CD4-positive, CD25-positive, alpha-beta regulatory T cell (primary cell): ENCODE measurements around the gene PYGM. TPM values are rescaled to one million over a fixed set of nuclear protein-coding genes. Genes with fewer than 3 reads are reported as not detected.

Source experiments
- ATAC-seq, 2 donors: fragments of 150-1000 bp; cut with Tn5 transposase; one replicate each; pipeline ENCODE4 v1.10.0; 2021; ENCODE audit warnings: low read depth in 2 of 2, moderate number of reproducible peaks in 2 of 2, moderate library complexity in 1 of 2
- DNase-seq, 3 donors: peaks; one replicate each; pipeline versions ENCODE4 v3.0.0 to v3.0.0-alpha.2; 2012 to 2022; ENCODE audit warnings: mixed read lengths in 1 of 3
- H3K27ac ChIP-seq: one replicate; pipeline ENCODE4 v1.7.0; 2013; ENCODE audit warnings: mild to moderate bottlenecking, low read length; ENCODE audit not compliant: insufficient read depth, poor library complexity, severe bottlenecking
- H3K27me3 ChIP-seq: one replicate; pipeline ENCODE4 v1.7.0; 2013; ENCODE audit warnings: low read length; ENCODE audit not compliant: control insufficient read depth, insufficient read depth
- H3K36me3 ChIP-seq: one replicate; pipeline ENCODE4 v1.7.0; 2013; ENCODE audit warnings: mild to moderate bottlenecking, low read length, moderate library complexity; ENCODE audit not compliant: control insufficient read depth, insufficient read depth
- H3K4me1 ChIP-seq: 2 replicates; pipeline ENCODE4 v1.7.0; 2013; ENCODE audit warnings: mild to moderate bottlenecking, low read length; ENCODE audit not compliant: insufficient read depth, control insufficient read depth, poor library complexity, severe bottlenecking
- H3K4me3 ChIP-seq: one replicate; pipeline ENCODE4 v1.7.0; 2013; ENCODE audit warnings: low read depth, mild to moderate bottlenecking, low read length, moderate library complexity
- H3K9me3 ChIP-seq, 2 experiments: 1 replicate in 1 of 2; 2 replicates in 1 of 2; pipeline ENCODE4 v1.7.0; 2013; ENCODE audit warnings: low read length in 2 of 2, mild to moderate bottlenecking in 1 of 2, moderate library complexity in 1 of 2; ENCODE audit not compliant: control insufficient read depth in 2 of 2
- H3K27ac Mint-ChIP-seq, 3 donors: one replicate each; pipeline ENCODE4 v1.8.0; 2020 to 2022; ENCODE audit warnings: mild to moderate bottlenecking in 3 of 3, mixed read lengths in 3 of 3, moderate library complexity in 2 of 3
- H3K27me3 Mint-ChIP-seq: one replicate; pipeline ENCODE4 v1.8.0; 2022; ENCODE audit warnings: mild to moderate bottlenecking, mixed read lengths
- H3K36me3 Mint-ChIP-seq: one replicate; pipeline ENCODE4 v1.8.0; 2020; ENCODE audit warnings: mixed read lengths
- H3K4me1 Mint-ChIP-seq, 4 donors: one replicate each; pipeline ENCODE4 v1.8.0; 2020 to 2022; ENCODE audit warnings: mixed read lengths in 4 of 4, mild to moderate bottlenecking in 1 of 4
- H3K4me3 Mint-ChIP-seq, 4 donors: one replicate each; pipeline ENCODE4 v1.8.0; 2020 to 2022; ENCODE audit warnings: mild to moderate bottlenecking in 4 of 4, mixed read lengths in 4 of 4, moderate library complexity in 3 of 4
- H3K9me3 Mint-ChIP-seq, 7 donors: one replicate each; pipeline ENCODE4 v1.8.0; 2020 to 2022; ENCODE audit warnings: mixed read lengths in 7 of 7, mild to moderate bottlenecking in 3 of 7, moderate library complexity in 2 of 7
- polyA plus RNA-seq, 4 donors: library from polyadenylated mRNA; unstranded; fragments of 300-500 nt; fragmentation: Illumina TruSeq; gene quantifications; one replicate each; pipeline ENCODE4 v1.2.3, GENCODE V29; 2021
- total RNA-seq: library from RNA; stranded (reverse); gene quantifications from one replicate; pipeline ENCODE4 v1.2.3, GENCODE V29; 2022

Gene PYGM
- total and polyA plus RNA-seq, 5 donors from 2014 or later: 0.17 to 10.9 (median 0.43) TPM; not detected in 2

DNA sequence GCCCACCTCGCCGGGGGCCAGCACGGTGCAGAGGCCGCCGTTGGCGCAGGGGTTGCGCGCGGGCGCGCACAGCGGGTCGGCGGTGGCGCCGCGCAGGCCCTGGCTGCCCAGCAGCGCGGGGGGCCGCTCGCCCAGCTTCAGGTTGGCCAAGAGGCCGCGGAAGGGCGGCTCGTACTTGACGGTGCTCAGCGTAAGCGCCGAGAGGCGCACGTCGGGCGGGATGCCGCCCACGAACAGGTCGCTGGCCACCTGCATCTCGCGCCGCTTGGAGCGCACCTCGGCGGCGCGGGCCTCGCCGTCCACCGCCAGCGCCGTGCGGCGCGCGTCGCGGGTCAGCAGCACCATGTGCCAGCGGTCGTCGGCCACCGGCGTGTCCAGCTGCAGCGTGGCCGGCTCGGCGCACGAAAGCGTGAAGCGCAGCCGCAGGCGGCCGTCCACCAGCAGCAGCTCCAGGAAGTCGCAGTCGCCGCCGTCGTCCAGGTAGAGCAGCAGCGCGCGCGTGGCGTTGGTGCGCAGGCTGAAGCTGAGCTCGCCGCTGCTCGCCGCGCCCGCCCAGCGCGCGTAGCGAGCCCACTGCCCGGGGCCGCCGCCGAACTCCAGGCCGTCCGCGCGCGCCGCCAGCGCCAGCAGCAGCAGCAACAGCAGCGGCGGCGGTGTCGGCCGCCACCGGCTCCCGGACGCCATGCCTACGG lies 46.6 kb downstream of the PYGM start:
- ATAC-seq: peak in 1 of 2 donors; percentile 15
- Histone ChIP-seq H3K4me1 (peaks cover 17% of the 10 kb centered on the region), H3K27ac (no peak overlapping the region), H3K36me3 (no peaks in the 10 kb centered on the region), H3K9me3 (no peaks in the 10 kb centered on the region), H3K27me3 (peaks cover 22% of the 10 kb centered on the region), H3K4me3 (no peak overlapping the region)
- peak in 1 of 3 donors; percentile 23 for DNase-seq
- peaks cover 0 to 25% (median 8%) of the 10 kb centered on the region in 4 donors for H3K4me1 Mint-ChIP-seq
- no peak overlapping the region for H3K27ac Mint-ChIP-seq
- no peaks in the 10 kb centered on the region for H3K36me3 Mint-ChIP-seq
- no peak overlapping the region for H3K4me3 Mint-ChIP-seq
- H3K9me3 Mint-ChIP-seq: peaks cover 0 to 2% (median 0%) of the 10 kb centered on the region in 7 donors
- H3K27me3 Mint-ChIP-seq: peaks cover 72% of the 10 kb centered on the region

GRCh38 chr11:64712430-64713015 lies 47.3 kb downstream of the PYGM start:
- no peak overlapping the region for H3K4me3 ChIP-seq
- Mint-ChIP-seq H3K36me3 (no peaks in the 10 kb centered on the region), H3K9me3 (peaks cover 0 to 2% (median 0%) of the 10 kb centered on the region in 7 donors), H3K4me1 (peaks cover 0 to 25% (median 8%) of the 10 kb centered on the region in 4 donors), H3K4me3 (peak overlapping the region in 2 of 4 donors; percentile 11 to 75), H3K27me3 (peaks cover 66% of the 10 kb centered on the region), H3K27ac (no peak overlapping the region)
- ATAC-seq: no peak
- H3K27me3 ChIP-seq: peaks cover 23% of the 10 kb centered on the region
- no peak for DNase-seq
- peaks cover 17% of the 10 kb centered on the region for H3K4me1 ChIP-seq
- no peak overlapping the region for H3K27ac ChIP-seq
- no peaks in the 10 kb centered on the region for H3K36me3 ChIP-seq
- H3K9me3 ChIP-seq: no peaks in the 10 kb centered on the region

DNA sequence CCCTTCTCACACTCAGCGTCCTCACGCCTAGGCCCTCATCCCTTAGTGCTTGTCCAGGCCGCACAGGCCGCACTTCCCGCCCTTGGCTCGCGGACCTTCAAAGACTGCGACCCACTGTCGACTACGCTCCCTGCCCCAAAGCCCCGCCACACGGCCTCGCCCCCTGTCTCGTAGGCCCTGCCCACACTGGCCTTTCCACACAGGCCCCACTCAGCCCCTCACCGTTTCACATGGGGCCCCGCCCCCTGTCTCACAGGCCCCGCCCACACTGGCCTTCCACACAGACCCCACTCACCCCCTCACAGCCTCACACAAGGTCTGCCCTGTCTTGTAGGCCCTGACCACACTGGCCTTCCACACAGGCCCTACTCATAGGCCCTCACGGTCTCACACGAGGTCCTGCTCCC lies 47.8 kb downstream of the PYGM start:
- Histone ChIP-seq H3K4me1 (peaks cover 17% of the 10 kb centered on the region), H3K27ac (no peak overlapping the region), H3K9me3 (no peaks in the 10 kb centered on the region), H3K36me3 (no peaks in the 10 kb centered on the region), H3K4me3 (no peak overlapping the region), H3K27me3 (peaks cover 23% of the 10 kb centered on the region)
- peaks cover 0 to 25% (median 8%) of the 10 kb centered on the region in 4 donors for H3K4me1 Mint-ChIP-seq
- ATAC-seq (no peak), DNase-seq (no peak)
- no peak overlapping the region for H3K27ac Mint-ChIP-seq
- H3K4me3 Mint-ChIP-seq: peak overlapping the region in 2 of 4 donors; percentile 11 to 48
- H3K9me3 Mint-ChIP-seq: no peaks in the 10 kb centered on the region
- H3K27me3 Mint-ChIP-seq: peaks cover 60% of the 10 kb centered on the region
- no peaks in the 10 kb centered on the region for H3K36me3 Mint-ChIP-seq

DNA sequence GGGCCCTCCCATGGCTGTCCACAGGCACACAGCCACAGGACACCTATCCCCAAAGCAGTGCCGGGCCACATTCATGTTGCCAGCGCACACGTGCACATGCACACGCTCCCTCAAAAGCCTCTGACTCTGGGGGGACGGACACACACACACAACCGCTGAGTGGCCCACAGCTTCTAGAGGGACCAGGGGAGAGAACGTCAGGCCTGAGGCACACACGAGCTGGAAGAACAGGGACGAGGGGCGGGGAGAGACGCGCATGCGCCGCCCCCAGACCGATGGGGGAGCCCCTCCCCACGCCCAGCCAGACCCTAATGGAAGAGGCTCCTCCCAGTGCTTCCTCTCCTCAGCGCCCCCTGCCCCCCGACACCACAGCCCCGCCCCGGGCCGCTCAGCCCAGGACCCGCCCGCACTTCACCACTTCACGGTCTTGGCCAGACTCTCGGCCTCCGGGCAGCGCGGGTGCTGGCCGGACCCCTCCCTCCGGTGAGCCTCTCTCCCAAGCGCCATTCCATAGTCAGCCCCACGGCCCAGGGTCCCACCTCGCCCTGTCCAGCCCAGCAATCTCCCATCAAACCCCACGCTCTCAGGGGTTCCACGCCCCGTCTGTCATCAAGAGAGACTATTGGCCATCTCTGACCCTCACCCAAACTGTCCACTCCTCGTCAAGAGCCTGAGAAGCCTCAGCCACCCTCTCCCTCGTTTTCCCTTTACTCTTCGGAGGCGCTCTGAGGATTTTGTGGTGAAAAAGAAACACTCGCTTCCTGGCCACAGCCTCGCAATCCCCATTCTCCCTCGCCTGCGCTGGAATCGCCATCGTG lies 48.4 kb downstream of the PYGM start:
- Histone ChIP-seq H3K36me3 (no peaks in the 10 kb centered on the region), H3K4me1 (peaks cover 17% of the 10 kb centered on the region), H3K4me3 (no peak overlapping the region), H3K27me3 (peaks cover 26% of the 10 kb centered on the region), H3K27ac (no peak overlapping the region), H3K9me3 (no peaks in the 10 kb centered on the region)
- Mint-ChIP-seq H3K27me3 (peaks cover 57% of the 10 kb centered on the region), H3K4me1 (peaks cover 0 to 25% (median 8%) of the 10 kb centered on the region in 4 donors), H3K36me3 (no peaks in the 10 kb centered on the region), H3K9me3 (no peaks in the 10 kb centered on the region), H3K27ac (no peak overlapping the region), H3K4me3 (peak overlapping the region in 2 of 4 donors; percentile 11 to 49)
- no peak for ATAC-seq
- no peak for DNase-seq

DNA sequence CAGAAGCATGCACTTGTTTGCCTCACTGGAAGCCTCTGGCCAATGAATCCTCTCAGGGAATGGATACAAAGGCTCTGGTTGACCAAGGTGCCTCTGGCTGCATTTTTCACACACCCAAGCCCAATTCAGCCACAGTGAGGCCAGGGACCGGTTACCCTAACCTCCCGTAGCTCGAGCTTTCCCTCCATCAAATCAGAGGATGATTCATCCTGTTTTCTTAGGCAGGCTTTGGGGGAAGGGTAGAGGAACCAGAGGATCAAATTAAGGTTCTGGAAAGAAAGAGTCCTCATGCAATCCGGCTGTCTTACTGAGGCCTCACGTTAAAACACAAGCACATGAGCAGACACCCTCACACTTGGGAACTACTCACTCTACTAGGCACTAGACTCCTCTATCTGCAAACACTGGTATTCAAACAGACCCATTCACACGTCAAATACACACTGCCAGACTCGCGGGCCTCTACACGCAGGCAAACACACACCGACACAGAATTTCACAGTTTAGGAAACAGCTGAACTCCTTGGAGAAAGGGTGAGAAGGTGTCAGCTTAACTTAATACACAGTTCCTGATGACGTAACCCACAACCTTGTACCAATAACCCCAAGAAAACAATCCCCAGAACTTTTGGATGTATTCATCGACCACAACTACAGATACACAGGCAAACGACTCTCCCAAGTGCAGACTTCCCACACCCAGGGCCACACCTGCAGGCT lies 49.2 kb downstream of the PYGM start:
- H3K9me3 Mint-ChIP-seq: no peaks in the 10 kb centered on the region
- no peaks in the 10 kb centered on the region for H3K36me3 Mint-ChIP-seq
- DNase-seq (no peak), ATAC-seq (no peak)
- Histone ChIP-seq H3K4me3 (no peak overlapping the region), H3K9me3 (no peaks in the 10 kb centered on the region), H3K36me3 (no peaks in the 10 kb centered on the region), H3K4me1 (peaks cover 17% of the 10 kb centered on the region), H3K27ac (no peak overlapping the region), H3K27me3 (peaks cover 27% of the 10 kb centered on the region)
- H3K27me3 Mint-ChIP-seq: peaks cover 55% of the 10 kb centered on the region
- H3K4me3 Mint-ChIP-seq: peak overlapping the region in 1 of 4 donors; percentile 49
- no peak overlapping the region for H3K27ac Mint-ChIP-seq
- peaks cover 0 to 25% (median 8%) of the 10 kb centered on the region in 4 donors for H3K4me1 Mint-ChIP-seq

- no peak overlapping the region for H3K27ac Mint-ChIP-seq
- peaks cover 34% of the 10 kb centered on the region for H3K27me3 Mint-ChIP-seq
- no peak for DNase-seq
Measured at GRCh38 chr11:64705501-64705900, 54.3 kb downstream of the PYGM start.

DNA sequence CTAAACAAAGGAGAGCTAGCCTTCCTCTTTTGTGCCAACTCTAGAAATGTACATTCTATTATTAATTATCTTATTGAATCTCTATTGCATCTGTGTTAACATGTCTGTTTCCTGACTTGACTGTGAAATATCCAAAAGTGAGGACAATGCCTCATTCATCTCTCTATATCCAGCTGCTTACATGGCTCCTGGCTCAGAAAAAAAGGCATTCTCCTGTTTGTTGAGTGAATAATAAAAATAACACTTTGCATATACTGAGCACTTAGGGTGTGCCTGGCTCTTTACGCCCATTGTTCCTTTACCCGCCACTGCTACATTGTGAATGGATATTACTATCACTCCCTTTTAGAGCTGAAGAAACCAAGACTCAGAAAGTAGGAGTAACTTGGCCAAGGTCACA lies 56.7 kb downstream of the PYGM start:
- Mint-ChIP-seq H3K4me1 (no peaks in the 10 kb centered on the region), H3K27me3 (peaks cover 24% of the 10 kb centered on the region), H3K4me3 (no peak overlapping the region), H3K9me3 (no peaks in the 10 kb centered on the region), H3K36me3 (no peaks in the 10 kb centered on the region), H3K27ac (no peak overlapping the region)
- Histone ChIP-seq H3K36me3 (no peaks in the 10 kb centered on the region), H3K27ac (no peak overlapping the region), H3K27me3 (peaks cover 15% of the 10 kb centered on the region), H3K9me3 (no peaks in the 10 kb centered on the region), H3K4me3 (no peak overlapping the region), H3K4me1 (no peaks in the 10 kb centered on the region)
- no peak for ATAC-seq
- no peak for DNase-seq

More at GRCh38 chr11:64705501-64705900, 54.3 kb downstream of the PYGM start:
- Histone ChIP-seq H3K4me1 (no peaks in the 10 kb centered on the region), H3K9me3 (no peaks in the 10 kb centered on the region), H3K27me3 (peaks cover 27% of the 10 kb centered on the region), H3K4me3 (no peak overlapping the region), H3K27ac (no peak overlapping the region), H3K36me3 (no peaks in the 10 kb centered on the region)
- ATAC-seq: no peak
- H3K36me3 Mint-ChIP-seq: no peaks in the 10 kb centered on the region
- H3K4me3 Mint-ChIP-seq: no peak overlapping the region
- no peaks in the 10 kb centered on the region for H3K9me3 Mint-ChIP-seq
- H3K4me1 Mint-ChIP-seq: no peaks in the 10 kb centered on the region
